GM19023 (cell line): ENCODE results near the gene IL15.
A peak's percentile ranks its signal among the peaks of the same experiment; 100 is the strongest.
"Not testable (repeated sequence)": the region's sequence is repeated elsewhere in the genome, so short reads cannot be mapped to it uniquely, and the experiment has no call there.

Experiments
- ATAC-seq: cut with Tn5 transposase; IDR thresholded peaks from one replicate; pipeline ENCODE4 v1.9.1; 2021; ENCODE audit warnings: mild to moderate bottlenecking, moderate library complexity; ENCODE audit not compliant: unreplicated experiment

The IL15 gene

GRCh38 chr4:141645611-141646340 lies 9.4 kb downstream of the IL15 start:
- peak; percentile 39 for ATAC-seq

DNA sequence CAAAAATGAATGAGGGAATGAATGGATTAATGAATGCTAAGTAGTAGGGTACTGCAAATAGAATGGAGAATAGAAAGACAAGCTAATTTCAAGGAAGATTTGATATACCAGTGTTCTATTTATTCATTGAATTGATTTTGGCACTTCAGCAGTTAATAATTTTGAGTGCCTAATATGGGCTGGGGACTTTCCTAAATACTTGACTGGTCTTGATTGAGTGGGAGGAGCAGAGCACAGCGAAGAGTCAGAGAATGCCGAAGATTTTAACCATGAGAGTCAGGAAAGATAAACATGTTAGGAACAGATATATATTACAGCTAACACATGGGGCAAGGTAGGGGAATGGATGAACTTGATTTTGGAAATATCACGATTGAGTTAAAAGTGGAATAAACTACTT lies 10.6 kb downstream of the IL15 start:
- ATAC-seq = no peak

DNA sequence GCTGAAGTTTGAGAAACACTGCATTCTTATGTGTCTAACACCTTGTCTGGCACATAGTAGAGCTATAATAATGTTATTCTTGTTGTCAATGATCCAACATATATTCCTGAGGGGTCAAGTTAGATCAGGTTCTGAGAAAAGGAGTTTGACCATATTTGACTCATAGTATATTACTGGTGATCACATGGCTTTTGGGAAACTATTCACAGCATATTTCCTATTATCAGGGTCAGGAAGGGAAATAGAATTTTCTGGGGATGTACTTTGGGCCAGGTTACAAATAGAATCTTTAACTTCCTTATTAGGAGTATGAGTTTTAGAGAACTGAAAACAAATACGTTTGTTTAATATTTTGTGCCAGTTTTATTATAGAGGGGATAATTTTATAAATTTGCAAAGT lies 11.6 kb downstream of the IL15 start:
- ATAC-seq = no peak

DNA sequence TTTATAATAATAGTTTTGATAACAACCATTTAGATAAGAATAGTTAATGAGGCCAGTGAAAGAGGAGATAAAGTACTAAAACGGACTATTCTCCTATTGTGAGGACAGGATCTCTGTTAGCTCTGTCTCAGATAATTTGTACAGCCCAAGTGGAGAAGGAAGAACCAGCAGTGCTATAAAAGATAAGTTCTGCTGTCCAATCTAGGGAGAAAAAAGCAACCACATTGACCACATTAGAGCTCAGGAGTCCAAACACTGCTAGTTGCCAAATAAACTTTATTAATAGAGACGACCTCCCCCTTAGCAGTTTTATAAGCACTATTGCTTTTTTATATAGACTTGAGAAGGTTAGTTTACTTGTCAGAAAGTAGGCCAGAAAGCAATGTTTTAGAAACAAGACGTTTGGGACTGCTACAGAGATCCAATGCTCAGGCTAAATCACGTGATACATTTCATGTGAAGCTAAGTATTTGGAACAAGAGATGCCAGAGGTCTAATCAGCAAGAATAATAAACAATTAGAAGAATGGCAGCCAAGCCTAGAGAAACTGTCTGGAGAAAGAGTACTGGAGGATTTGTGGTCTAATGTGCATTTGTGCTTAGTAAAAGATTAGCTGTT lies 15.9 kb downstream of the IL15 start:
- ATAC-seq = no peak

DNA sequence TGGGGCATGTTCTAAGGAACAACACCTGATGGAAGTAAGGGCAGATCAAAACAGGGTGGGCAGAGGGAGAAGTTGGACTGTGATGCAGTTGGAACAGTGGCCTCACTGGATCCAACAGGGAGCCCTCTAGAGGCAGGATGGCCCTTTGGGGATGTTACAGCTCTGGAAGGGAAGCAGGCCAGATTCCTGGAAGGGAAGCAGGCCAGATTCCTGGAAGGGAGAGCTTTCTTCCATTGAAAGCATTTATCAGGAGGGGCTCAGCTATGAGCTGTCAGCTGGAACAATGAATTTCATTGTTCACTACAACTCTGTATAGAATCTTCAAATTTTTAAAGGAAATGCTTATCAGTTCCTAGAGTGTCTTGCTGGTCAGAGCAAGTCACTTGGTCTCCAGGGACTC lies 17.7 kb downstream of the IL15 start:
- ATAC-seq = no peak

DNA sequence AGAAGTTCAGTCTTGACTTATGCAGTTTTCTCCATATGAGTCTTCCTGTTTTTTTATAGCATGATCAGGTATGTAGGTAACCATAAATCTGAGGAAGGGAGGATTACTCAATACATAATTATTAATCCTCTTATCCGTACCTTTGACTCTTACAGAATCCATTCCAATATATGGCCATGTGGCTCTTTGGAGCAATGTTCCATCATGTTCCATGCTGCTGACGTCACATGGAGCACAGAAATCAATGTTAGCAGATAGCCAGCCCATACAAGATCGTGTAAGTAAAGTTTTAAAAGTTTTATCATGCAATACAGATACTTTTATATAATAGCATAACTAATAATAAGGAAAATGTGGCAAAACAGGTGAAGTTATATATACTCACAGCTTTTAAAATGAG lies 19.6 kb downstream of the IL15 start:
- no peak for ATAC-seq

DNA sequence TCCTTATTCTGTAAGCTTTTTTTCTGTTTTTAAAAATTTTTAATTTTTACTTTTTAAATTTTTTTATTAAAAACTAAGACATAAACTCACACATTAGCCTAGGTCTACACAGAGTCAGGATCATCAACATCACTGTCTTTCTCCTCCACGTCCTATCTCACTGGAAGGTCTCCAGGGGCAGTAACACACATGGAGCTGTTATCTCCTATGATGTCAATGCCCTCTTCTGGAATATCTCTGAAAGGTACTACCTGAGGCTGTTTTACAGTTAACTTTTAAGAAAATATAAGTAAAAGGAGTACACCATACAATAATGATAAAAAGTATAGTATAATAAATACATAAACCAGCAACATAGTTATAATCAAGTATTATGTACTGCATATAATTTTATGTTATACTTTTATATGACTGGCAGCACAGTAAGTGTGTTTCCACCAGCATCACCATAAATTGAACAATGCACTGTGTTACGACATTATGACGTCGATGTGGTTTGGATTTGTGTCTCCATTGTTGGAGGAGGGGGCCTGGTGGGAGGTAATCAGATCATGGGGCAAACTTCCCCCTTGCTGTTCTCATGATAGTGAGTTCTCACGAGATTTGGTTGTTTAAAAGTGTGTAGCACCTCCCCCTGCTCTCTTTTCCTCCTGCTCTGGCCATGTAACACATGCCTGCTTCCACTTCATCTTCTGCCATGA lies 21.3 kb downstream of the IL15 start:
- ATAC-seq = peak; percentile 8

DNA sequence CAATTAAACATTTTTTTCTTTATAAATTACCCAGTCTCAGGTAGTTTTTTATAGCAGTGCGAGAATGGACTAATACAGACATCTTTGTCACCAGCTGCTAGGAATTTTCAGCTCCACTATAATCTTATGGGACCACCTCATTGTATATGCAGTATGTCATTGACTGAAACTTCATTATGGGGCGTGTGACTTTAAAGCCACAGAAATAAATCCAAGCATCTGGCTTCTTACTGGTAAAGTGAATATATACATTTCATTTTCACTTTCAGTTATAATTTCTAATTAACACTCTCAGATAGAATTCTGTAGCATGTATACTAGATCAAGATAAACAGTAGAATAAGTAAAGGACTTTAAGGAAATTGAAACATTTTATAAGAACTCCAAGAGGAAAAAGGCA lies 21.9 kb downstream of the IL15 start:
- ATAC-seq = peak; percentile 38

DNA sequence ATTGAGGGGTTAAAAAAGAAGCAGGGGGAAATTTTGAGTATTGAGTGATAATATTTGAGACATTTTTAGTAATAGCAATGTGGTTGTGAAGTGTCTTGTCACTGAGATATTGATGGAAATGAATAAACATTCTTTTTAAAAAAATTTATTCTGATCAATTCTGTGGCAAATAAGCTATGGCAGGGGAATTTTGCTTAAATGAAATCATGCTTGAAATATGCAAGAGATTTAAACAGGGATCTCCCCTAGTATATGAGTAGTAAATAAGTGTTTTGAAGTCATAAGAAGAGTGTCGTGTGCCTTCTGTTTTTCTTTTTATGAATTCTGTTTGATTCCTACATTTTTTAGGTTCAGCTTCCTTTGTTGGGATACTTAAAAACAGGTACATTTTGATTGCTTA lies 23.2 kb downstream of the IL15 start:
- no peak for ATAC-seq

DNA sequence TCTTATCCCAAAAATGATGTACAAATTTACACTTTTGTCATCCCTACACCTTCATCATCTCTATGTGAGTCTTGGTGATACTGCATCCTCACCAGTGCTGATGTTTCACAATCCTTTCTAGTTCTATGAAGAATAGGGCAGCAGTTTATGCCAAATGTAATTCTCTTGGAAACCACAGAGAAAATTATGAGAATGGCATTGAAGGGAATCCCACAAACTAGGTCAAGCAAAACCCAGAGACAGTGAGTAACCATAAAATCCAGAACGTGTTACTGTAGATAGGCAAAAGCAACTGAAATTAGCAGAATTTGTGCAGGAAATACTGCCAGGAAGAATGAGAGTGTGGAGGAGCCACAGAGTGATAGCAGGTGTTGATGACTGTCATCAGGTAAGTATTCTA lies 24.5 kb downstream of the IL15 start:
- ATAC-seq = no peak

GRCh38 chr4:141668200-141668910 lies 32.0 kb downstream of the IL15 start:
- no peak for ATAC-seq

DNA sequence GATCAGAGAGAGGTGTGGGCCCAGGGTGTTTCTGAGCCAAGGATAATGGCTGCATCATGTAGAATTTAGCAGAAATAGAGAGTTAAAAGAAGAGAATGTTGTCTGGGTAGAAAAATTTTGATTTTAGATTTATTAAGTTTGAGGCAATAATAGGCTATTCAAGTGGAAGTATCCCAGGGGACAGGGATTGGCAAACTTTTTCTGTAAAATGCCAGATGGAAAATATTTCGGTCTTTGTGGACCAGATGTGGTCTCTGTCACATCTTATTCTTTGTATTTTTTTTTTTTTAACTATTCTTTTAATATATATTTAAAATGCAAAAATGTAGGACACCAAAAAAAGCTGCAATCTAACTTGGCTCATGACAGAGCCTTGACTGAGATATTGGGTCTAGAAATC lies 33.1 kb downstream of the IL15 start:
- no peak for ATAC-seq

DNA sequence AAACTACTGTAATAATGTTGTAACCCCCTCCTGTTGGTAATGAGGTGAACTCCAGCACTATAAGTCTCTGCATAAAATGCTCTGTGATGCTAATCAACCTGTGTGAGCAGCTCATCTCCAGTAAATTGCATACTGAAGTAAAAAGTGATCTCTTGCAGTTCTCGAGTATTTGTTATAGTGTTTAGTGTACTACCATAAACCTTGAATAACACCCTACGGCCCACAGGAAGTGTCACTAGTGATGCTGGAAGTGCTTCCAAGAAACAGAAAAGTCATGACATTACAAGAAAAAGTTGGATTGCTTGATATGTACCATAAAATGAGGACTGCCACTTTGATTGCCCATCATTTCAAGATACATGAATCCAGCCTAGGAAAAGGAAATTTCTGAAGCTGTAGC lies 39.0 kb downstream of the IL15 start:
- no peak for ATAC-seq

DNA sequence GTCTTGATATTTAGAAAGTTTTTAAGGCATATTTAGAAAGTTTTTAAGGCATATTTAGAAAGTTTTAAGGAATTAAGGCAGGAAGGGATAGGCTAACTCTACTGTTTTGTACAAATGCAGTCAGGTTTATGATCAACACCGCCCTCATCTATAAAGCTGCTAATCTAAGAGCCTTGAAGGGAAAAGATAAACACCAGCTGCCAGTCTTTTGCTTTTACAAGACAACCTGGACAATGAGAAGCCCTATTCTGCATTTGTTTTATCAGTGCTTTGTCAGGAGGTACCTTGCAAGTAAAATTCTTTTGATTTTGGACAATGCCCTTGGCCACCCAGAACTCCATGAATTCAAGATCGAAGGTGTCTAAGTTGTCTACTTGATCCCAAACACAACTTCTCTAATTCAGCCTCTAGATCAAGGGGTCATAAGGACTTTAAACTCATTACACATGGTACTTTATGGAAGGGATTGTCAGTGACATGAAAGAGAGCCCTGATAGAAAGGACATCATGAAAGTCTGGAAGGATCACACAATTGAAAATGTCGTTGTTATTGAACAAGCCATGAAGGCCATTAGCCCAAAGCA lies 39.8 kb downstream of the IL15 start:
- no peak for ATAC-seq

DNA sequence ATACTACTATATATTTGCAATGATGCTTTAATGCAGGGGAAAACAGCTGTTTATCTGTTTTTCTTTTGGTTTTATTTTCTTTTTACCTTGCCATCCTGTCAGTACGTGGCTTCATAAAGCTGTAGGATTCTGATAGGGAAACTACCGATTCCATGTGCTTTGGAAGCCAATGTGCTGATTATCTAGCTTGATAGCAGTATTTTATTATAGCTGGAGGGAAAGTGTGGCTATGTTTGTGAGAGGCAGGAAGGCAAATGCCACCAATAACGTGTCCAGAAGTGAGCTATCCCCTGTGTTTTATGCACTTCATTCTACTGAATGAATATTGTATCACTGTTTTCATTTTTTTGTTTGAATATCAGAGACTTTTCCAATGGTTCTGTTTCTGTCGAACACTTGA lies 43.7 kb downstream of the IL15 start:
- ATAC-seq = no peak

DNA sequence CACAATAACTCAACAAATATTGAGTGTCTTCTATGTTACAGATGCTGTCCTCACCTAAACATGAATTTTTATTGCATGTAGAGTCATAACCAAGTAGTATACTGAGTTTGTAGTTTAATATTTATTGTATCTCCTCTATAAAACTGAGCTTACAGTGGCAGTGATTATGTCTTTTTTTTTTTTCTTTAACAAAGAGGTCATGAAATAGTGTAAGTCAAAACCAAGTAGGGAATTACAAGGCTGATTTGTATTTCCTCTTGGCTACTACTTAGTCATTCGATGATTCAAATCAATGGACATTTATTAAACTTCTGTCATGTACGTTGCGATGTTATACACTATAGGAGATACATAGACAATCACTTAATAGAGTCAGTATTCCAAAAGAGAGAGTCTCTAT lies 48.4 kb downstream of the IL15 start:
- no peak for ATAC-seq

GRCh38 chr4:141686146-141686775 lies 49.9 kb downstream of the IL15 start:
- ATAC-seq = no peak

DNA sequence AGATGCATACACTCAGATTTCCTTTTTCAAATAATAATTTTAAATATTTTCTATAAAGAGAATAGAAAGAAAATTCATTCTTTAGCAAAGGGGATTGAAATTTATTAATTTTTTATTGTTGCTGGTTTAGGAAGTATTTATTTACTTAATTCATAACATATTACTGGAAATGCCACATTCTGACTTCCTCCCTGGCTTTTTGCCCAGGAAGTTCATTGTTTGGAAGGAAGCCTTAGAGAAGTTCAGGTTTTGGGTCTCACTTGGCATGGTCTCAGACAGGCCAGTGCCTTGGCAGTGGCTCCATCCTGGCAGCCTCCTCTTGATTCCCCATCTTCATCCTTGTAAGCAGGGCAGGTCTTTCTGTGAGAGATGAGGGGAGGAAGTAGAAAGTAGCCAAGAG lies 50.5 kb downstream of the IL15 start:
- ATAC-seq = no peak

DNA sequence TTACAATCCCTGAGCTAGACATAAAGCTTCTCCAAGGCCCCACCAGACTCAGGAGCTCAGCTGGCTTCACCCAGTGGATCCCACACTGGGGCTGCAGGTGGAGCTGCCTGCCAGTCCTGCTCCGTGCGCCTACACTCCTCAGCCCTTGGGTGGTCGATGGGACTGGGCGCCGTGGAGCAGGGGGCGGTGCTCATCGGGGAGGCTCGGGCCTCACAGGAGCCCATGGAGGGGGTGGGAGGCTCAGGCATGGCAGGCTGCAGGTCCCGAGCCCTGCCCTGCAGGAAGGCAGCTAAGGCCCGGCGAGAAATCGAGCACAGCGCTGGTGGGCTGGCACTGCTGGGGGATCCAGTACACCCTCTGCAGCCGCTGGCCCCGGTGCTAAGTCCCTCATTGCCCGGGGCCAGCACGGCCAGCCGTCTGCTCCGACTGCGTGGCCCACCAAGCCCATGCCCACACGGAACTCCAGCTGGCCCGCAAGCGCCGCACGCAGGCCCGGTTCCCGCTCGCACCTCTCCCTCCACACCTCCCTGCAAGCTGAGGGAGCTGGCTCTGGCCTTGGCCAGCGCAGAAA lies 53.4 kb downstream of the IL15 start:
- not testable (repeated sequence) for ATAC-seq

DNA sequence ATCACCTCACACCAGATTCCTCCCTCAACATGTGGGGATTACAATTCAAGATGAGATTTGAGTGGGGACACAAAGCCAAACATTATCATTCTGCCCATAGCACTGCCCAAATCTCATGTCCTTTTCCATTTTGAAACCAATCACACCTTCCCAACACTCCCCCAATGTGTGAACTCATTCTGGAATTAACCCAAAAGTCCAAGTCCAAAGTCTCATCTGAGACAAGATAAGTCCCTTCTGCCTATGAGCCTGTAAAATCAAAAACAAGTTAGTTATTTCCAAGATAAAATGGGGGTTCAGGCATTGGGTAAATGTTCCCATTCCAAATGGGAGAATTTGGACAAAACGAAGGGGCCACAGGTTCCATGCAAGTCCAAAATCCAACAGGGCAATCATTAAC lies 54.9 kb downstream of the IL15 start:
- ATAC-seq = not testable (repeated sequence)
